Measurements from ENCODE around the gene TCP1. TPM values are rescaled to one million over a fixed set of nuclear protein-coding genes. Genes with fewer than 3 reads are reported as not detected.

Gene TCP1
- total RNA-seq, 2 experiments from 2014 or later, result 203 to 212 TPM

DNA sequence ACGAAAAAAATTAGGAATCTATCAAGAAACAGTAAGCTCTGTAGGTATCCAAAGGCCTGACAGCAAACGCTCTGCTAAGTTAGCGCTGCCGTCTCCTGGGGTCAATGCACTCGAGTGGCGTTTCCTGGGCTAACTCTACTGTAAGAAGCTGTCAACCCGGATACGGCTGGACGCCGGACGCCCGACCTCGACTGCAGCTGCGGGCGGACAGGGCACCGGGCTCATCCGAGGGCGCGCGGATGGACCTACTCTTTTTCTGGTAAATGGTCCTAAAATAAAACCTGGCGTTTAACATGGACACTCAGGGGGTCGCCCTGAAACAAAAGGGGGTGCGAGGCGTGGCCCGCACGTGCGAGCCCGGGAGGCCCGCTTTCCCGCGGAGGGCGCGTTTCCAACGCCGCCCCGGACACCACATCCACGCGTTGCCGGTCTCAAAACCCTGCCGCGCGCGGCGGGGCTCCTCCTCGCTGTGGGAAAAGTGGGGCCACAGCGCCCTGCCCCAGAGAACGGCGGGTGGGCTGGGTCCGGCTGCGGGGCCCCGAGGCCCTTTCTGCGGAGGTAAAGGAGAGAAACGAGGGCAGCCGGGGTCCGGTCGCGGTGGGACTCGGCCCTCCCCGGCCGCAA lies 537 bp downstream of the TCP1 start:
- peak; percentile 45 for DNase-seq
- Mint-ChIP-seq H3K4me3 (peak overlapping the region; percentile 100), H3K9me3 (no peaks in the 10 kb centered on the region), H3K27me3 (no peaks in the 10 kb centered on the region), H3K27ac (peak overlapping the region; percentile 98), H3K36me3 (ENCODE audit: low read depth) (peaks cover 78% of the 10 kb centered on the region), H3K4me1 (peaks cover 61% of the 10 kb centered on the region)
- ChIA-PET POLR2A (interaction anchor here (1.0 to 7.2 kb wide), 16 partner anchors 9 to 194 kb away, joined by 3 to 195 read pairs (median 8); partner anchors contain the start of genes ACAT2, IGF2R, SOD2 and WTAP), CTCF (interaction anchor here (0.7 to 5.1 kb wide), 5 partner anchors 25 to 98 kb away, joined by 4 to 34 read pairs (median 8); partner anchors contain the start of genes ACAT2 and SOD2)

DNA sequence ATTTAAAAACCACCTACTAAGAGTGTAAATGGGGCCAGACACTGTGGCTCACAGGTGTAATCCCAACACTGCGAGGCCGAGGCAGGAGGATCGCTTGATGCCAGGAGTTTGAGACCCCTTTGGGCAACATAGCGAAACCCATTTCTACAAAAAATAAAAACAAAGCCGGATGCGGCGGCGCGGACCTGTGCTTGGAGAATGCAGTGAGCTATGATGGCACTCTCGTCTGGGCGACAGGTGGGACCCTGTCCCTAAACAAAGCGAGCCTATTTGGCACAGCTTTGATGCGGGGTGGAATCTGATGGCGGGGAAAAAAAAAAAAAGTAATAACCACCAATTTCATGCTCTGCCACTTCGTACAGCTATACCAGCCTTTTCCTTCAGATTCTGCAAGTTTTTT lies 1.1 kb downstream of the TCP1 start:
- CTCF ChIA-PET, result interaction anchor here (0.7 to 5.1 kb wide), 4 partner anchors 25 to 98 kb away, joined by 4 to 34 read pairs (median 8); partner anchors contain the start of genes ACAT2 and SOD2
- Mint-ChIP-seq H3K27me3 (no peaks in the 10 kb centered on the region), H3K9me3 (no peaks in the 10 kb centered on the region), H3K36me3 (ENCODE audit: low read depth) (peaks cover 80% of the 10 kb centered on the region), H3K4me3 (peak overlapping the region; percentile 100), H3K27ac (peak overlapping the region; percentile 90), H3K4me1 (peaks cover 56% of the 10 kb centered on the region)
- POLR2A ChIA-PET, result interaction anchor here (1.0 to 7.2 kb wide), 13 partner anchors 13 to 195 kb away, joined by 3 to 195 read pairs (median 7); partner anchors contain the start of genes ACAT2, IGF2R, SOD2 and WTAP
- peak; percentile 45 for DNase-seq

DNA sequence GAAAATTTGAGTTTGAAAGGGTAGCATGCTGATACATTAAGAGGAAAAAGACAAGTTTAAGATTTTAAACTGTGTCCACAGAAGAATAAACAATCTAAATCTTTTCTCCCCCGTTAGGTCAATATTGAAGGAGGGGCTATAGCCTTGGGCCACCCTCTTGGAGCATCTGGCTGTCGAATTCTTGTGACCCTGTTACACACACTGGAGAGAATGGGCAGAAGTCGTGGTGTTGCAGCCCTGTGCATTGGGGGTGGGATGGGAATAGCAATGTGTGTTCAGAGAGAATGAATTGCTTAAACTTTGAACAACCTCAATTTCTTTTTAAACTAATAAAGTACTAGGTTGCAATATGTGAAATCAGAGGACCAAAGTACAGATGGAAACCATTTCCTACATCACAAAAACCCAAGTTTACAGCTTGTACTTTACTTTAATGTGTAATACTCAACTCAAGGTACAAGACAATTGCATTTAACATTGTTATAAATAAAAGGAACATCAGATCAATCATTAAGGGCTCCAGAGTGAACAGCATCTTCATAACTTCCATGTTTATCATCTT lies 10.8 kb downstream of the TCP1 start:
- CTCF ChIA-PET, result no interaction called here
- Mint-ChIP-seq H3K4me1 (peaks cover 17% of the 10 kb centered on the region), H3K27me3 (no peaks in the 10 kb centered on the region), H3K9me3 (no peaks in the 10 kb centered on the region), H3K36me3 (ENCODE audit: low read depth) (peaks cover 84% of the 10 kb centered on the region), H3K27ac (no peak overlapping the region), H3K4me3 (no peak overlapping the region)
- no peak for DNase-seq
- POLR2A ChIA-PET, result interaction anchor here (1.1 to 2.8 kb wide), 3 partner anchors 12 to 52 kb away, joined by 4 to 15 read pairs (median 4); partner anchors contain the start of genes ACAT2, MRPL18 and TCP1

DNA sequence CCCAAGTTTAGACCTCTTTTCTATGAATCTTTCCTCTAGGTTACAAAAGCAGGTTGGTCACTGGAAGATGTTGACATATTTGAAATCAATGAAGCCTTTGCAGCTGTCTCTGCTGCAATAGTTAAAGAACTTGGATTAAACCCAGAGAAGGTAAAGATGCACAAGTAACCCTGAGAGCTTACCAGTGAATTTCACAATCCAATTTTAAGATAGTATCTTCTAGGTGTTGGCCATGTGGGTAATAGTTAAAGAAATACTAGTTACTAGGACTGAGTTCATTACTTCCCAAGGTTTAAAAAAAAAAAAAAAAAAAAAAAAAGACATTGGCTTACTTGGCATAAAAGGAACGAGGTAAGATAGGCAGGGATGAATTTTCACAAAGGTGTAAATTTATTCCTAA lies 11.3 kb downstream of the TCP1 start:
- H3K36me3 Mint-ChIP-seq (ENCODE audit: low read depth), result peaks cover 82% of the 10 kb centered on the region

DNA sequence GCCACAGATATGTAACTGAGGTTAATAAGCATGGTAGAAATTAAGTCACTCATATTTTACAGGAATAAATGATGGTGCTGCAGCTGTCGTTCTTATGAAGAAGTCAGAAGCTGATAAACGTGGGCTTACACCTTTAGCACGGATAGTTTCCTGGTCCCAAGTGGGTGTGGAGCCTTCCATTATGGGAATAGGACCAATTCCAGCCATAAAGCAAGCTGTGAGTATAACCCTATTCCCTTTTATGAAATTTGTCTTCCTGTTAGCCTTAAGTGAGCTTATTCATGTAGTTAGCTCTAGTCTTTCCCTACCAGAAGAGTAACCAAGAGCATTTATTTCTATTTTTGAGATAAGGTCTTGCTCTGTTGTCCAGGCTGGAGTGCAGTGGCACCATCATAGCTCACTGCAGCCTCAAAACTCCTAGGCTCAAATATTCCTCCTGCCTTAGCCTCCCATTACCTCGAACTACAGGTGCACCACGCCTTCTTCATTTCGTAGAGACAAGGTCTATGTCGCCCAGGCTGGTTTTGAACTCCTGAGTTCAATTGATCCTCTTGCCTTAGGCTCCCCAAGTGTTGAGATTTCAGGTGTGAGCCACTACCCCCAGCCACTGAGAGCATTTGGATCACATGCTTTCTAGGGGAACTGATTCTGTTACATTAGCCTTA lies 12.0 kb downstream of the TCP1 start:
- POLR2A ChIA-PET, result interaction anchor here (0.8 kb wide), 1 partner anchor 24 kb away, joined by 4 read pairs; no protein-coding TSS in a partner anchor
- Mint-ChIP-seq H3K27me3 (no peaks in the 10 kb centered on the region), H3K36me3 (ENCODE audit: low read depth) (peaks cover 77% of the 10 kb centered on the region), H3K4me1 (peaks cover 10% of the 10 kb centered on the region), H3K9me3 (no peaks in the 10 kb centered on the region), H3K4me3 (no peak overlapping the region), H3K27ac (peak overlapping the region; percentile 16)
- CTCF ChIA-PET, result no interaction called here
- no peak for DNase-seq

More for the DNA sequence above, 11.3 kb downstream of the TCP1 start:
- no peaks in the 10 kb centered on the region for H3K27me3 Mint-ChIP-seq
- H3K4me1 Mint-ChIP-seq, result peaks cover 17% of the 10 kb centered on the region
- DNase-seq, result no peak
- CTCF ChIA-PET, result no interaction called here
- no peaks in the 10 kb centered on the region for H3K9me3 Mint-ChIP-seq
- H3K4me3 Mint-ChIP-seq, result no peak overlapping the region
- no peak overlapping the region for H3K27ac Mint-ChIP-seq
- POLR2A ChIA-PET, result interaction anchor here (2.8 kb wide), 1 partner anchor 12 kb away, joined by 15 read pairs; the partner anchor contains the start of genes MRPL18 and TCP1

DNA sequence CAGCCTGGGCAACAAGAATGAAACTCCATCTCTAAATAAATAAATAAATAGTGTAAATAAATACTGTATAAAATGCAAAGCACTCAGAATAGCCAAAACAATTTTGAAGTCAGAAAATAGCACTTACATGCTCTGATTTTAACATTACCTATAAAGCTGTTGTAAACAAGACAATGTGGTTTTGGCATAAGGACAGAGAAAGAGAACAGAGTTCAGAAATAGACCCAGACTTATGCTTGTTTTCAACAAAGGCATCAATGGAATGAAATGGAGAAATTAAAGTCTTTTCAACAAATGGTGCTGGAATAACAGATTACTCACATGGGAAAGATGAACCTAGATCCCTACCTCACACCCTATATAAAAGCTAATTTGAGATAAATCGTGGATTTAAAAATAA lies 17.2 kb downstream of the TCP1 start:
- H3K4me1 Mint-ChIP-seq, result peaks cover 2% of the 10 kb centered on the region
- no peaks in the 10 kb centered on the region for H3K27me3 Mint-ChIP-seq
- no peak overlapping the region for H3K27ac Mint-ChIP-seq
- H3K36me3 Mint-ChIP-seq (ENCODE audit: low read depth), result peaks cover 79% of the 10 kb centered on the region
- H3K4me3 Mint-ChIP-seq, result no peak overlapping the region
- DNase-seq, result no peak
- ChIA-PET CTCF (no interaction called here), POLR2A (interaction anchor here (0.9 to 1.8 kb wide), 5 partner anchors 11 to 50 kb away, joined by 3 to 6 read pairs (median 4); partner anchors contain the start of gene ACAT2)
- no peaks in the 10 kb centered on the region for H3K9me3 Mint-ChIP-seq

DNA sequence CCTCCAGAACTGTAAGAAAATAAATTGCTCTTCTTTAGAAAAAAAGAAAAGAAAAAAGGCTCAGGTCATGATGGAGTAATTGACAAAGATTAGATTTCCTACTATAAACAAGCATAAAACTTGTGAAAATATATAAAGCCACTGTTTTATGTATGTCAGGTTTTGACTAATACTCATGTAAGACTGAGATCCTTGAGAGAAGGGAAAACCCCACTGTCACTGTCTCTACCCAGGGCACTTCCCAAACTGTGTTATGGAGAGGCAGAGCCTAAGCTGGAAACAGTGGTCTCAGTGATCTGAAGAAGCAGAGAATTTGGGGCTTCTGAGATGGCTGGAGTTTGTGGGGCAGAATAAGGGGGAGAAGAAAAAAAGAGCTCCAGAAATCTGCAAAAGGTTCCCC lies 19.9 kb downstream of the TCP1 start:
- H3K36me3 Mint-ChIP-seq (ENCODE audit: low read depth), result peaks cover 78% of the 10 kb centered on the region
- POLR2A ChIA-PET, result interaction anchor here (1.5 kb wide), 1 partner anchor 7 kb away, joined by 4 read pairs; the partner anchor contains the start of gene ACAT2
- peaks cover 13% of the 10 kb centered on the region for H3K4me1 Mint-ChIP-seq
- no peak overlapping the region for H3K4me3 Mint-ChIP-seq
- DNase-seq, result no peak
- H3K27me3 Mint-ChIP-seq, result no peaks in the 10 kb centered on the region
- H3K27ac Mint-ChIP-seq, result peak overlapping the region; percentile 19
- no peaks in the 10 kb centered on the region for H3K9me3 Mint-ChIP-seq
- CTCF ChIA-PET, result interaction anchor here (1.2 kb wide), 1 partner anchor 49 kb away, joined by 4 read pairs; no protein-coding TSS in a partner anchor

DNA sequence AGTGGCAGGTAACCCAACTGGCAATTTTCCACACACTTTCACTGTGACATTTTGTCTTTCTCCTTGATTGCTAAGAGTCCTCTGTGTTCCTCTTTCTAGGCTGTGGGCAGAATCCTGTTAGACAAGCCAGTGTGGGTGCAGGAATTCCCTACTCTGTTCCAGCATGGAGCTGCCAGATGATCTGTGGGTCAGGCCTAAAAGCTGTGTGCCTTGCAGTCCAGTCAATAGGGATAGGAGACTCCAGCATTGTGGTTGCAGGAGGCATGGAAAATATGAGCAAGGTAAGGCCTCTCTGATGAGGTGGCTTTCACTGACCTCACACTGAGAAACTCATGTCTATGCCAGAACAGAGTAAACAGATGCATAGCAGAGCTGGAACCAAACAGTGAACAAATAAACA lies 22.5 kb downstream of the TCP1 start:
- Mint-ChIP-seq H3K4me1 (peaks cover 23% of the 10 kb centered on the region), H3K9me3 (no peaks in the 10 kb centered on the region), H3K27ac (no peak overlapping the region), H3K27me3 (no peaks in the 10 kb centered on the region), H3K36me3 (ENCODE audit: low read depth) (peaks cover 78% of the 10 kb centered on the region), H3K4me3 (no peak overlapping the region)
- no peak for DNase-seq
- ChIA-PET CTCF (no interaction called here), POLR2A (no interaction called here)

DNA sequence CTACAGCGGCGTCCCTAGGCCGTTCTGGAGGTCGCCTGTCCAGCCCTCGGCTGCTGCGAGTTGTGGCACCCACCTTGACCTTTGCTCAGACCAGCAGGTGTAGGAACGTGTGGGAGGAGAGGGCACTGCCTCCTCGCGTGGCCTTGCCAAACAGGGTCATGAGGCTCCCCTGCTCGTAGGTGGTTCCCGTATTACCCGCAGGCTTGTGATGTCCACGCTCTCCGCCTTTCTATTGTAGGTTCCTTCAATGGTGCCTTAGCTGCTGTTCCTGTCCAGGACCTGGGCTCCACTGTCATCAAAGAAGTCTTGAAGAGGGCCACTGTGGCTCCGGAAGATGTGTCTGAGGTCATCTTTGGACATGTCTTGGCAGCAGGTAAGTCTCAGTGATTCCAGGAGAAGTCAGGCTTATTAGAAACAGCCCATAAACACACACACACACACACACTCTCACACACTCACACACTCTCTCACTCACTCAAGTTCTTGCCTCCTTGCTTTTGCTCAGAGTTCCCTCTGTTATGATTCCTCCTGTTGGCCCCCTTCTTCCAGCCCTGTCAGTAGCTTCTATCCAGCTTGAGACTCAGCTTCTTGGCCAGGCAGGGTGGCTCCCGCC lies 26.6 kb downstream of the TCP1 start:
- CTCF ChIA-PET, result interaction anchor here (2.4 kb wide), 2 partner anchors 25 to 36 kb away, joined by 8 read pairs; partner anchors contain the start of gene WTAP
- Mint-ChIP-seq H3K27me3 (no peaks in the 10 kb centered on the region), H3K27ac (peak overlapping the region; percentile 96), H3K4me3 (peak overlapping the region; percentile 84), H3K36me3 (ENCODE audit: low read depth) (peaks cover 62% of the 10 kb centered on the region), H3K4me1 (peaks cover 43% of the 10 kb centered on the region), H3K9me3 (no peaks in the 10 kb centered on the region)
- DNase-seq, result peak; percentile 42
- POLR2A ChIA-PET, result interaction anchor here (1.0 to 6.5 kb wide), 3 partner anchors 19 to 33 kb away, joined by 3 to 91 read pairs (median 88); partner anchors contain the start of genes MRPL18, TCP1 and WTAP

DNA sequence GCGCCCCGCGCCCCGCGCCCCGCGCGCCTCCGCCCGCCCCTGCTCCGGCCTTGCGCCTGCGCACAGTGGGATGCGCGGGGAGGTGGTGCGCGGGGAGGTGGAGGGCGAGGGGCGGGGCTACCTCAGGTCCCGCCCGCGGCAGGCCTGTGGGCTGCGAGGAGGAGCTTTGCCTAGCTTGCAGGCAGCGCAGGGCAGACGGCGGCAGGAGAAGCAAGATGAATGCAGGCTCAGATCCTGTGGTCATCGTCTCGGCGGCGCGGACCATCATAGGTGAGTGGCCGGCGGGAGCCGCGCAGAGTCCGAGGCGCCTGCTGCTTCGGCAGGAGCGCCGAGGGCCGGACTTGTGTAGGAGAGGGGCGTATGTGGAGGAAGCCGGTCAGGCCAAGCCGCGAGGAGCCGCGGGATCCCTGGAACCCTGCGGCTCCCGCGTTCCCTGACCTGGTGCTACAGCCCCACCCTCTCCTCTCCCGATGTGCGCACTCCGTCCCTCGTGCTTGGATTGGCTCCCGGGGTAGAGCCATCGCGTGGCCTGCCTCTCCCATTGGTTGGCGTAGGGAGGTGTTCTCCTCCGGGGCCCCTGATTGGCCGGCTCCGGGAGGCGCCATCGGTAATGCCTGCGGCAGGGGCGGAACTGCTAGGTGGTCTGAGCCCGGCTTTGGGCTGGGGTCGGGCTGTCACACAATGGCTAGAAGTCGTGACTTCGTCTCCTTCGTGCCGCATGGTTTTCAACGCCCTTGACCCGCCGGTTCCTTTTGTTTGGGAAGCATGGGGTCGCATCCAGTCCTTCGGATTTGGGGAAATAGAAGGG lies 27.3 kb downstream of the TCP1 start, which contains the start of gene ACAT2:
ACAT2 (plus strand) TSS at position 173 of the 808 bp plus-strand sequence; CDS start at position 216, 43 bp downstream.
- no peaks in the 10 kb centered on the region for H3K27me3 Mint-ChIP-seq
- POLR2A ChIA-PET, result interaction anchor here (0.6 to 6.5 kb wide), 15 partner anchors 8 to 700 kb away, joined by 3 to 91 read pairs (median 7); partner anchors contain the start of genes MRPL18, SOD2, TCP1 and WTAP
- no peaks in the 10 kb centered on the region for H3K9me3 Mint-ChIP-seq
- DNase-seq, result peak; percentile 95
- peak within 1 kb of the TSS; percentile 96 for H3K27ac Mint-ChIP-seq
- CTCF ChIA-PET, result interaction anchor here (0.8 to 2.4 kb wide), 6 partner anchors 15 to 70 kb away, joined by 3 to 9 read pairs (median 4); partner anchors contain the start of genes TCP1 and WTAP
- H3K4me1 Mint-ChIP-seq, result peaks cover 44% of the 10 kb centered on the region
- H3K36me3 Mint-ChIP-seq (ENCODE audit: low read depth), result peaks cover 61% of the 10 kb centered on the region
- peak within 1 kb of the TSS; percentile 84 for H3K4me3 Mint-ChIP-seq

DNA sequence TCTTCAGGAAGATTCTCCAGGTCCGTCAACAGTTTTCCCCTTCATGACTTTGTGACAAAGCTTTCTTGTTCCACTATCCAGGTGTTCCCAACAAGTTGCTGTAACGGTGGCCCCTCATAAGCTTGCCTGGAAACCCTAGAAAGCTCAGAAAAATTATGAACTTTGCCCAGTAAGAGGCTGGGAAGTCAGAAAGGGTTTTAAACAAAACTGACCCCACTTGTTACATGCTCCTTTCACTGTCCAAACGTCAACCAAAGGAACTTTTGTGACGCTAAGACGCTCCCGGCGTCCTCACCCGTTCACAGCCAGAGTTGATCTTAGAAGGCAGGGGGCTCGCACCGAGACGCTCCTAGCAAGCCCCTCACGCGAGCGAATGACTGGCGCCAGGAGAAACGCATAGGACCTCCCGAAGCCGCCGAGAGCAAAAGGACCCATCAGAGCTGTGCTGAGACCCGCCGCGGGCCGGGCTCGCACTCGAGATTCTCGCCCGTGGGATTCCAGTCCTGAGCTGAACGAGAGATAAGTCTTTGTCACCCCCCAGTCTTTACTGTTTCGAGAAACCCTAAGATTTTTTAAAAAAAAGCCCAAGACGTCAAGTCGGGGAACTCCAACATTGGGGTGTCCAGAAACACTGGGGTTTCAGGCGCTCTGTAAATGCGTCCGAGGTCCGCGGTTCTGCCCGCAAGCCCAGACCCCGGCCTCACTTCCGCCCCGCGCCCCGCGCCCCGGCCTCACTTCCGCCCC lies 28.1 kb downstream of the TCP1 start:
- peaks cover 42% of the 10 kb centered on the region for H3K4me1 Mint-ChIP-seq
- H3K36me3 Mint-ChIP-seq (ENCODE audit: low read depth), result peaks cover 56% of the 10 kb centered on the region
- CTCF ChIA-PET, result interaction anchor here (0.8 to 2.4 kb wide), 7 partner anchors 15 to 69 kb away, joined by 3 to 9 read pairs (median 4); partner anchors contain the start of genes TCP1 and WTAP
- peak overlapping the region; percentile 96 for H3K27ac Mint-ChIP-seq
- H3K27me3 Mint-ChIP-seq, result no peaks in the 10 kb centered on the region
- no peaks in the 10 kb centered on the region for H3K9me3 Mint-ChIP-seq
- no peak for DNase-seq
- POLR2A ChIA-PET, result interaction anchor here (0.9 to 6.5 kb wide), 16 partner anchors 9 to 701 kb away, joined by 3 to 91 read pairs (median 6); partner anchors contain the start of genes MRPL18, SOD2, TCP1 and WTAP
- peak overlapping the region; percentile 84 for H3K4me3 Mint-ChIP-seq
